Activated CD8-positive, alpha-beta T cell treated with anti-CD3 and anti-CD28 coated beads, Interleukin-2, amount 10 ng/mL, durations not matched to agents 7 days and 5 days (primary cell): ENCODE data around the gene HFE. TPM values are rescaled to one million over a fixed set of nuclear protein-coding genes. Genes with fewer than 3 reads are reported as not detected.
"Not testable (repeated sequence)": the region's sequence is repeated elsewhere in the genome, so short reads cannot be mapped to it uniquely, and the experiment has no call there.

Experiments used
- ATAC-seq: fragments of 150-1000 bp; cut with Tn5 transposase; one replicate; pipeline ENCODE4 v1.10.0; 2021; ENCODE audit warnings: moderate library complexity
- CTCF ChIA-PET: fragments of 350-600 bp; sonication (Branson Sonifier 250); formaldehyde crosslinking; loops from one replicate; lab custom pipeline; 2021; ENCODE audit warnings: antibody characterized with exemption; lab: Charles Lee
- POLR2A ChIA-PET: fragments of 350-600 bp; sonication (Branson Sonifier 250); formaldehyde crosslinking; loops from one replicate; lab custom pipeline; 2021; ENCODE audit warnings: antibody characterized with exemption; lab: Charles Lee
- DNase-seq: peaks from one replicate; pipeline ENCODE4 v3.0.0-alpha.2; 2020
- H3K27ac Mint-ChIP-seq: one replicate; pipeline ENCODE4 v1.8.0; 2021; ENCODE audit warnings: mild to moderate bottlenecking, mixed read lengths
- H3K27me3 Mint-ChIP-seq: one replicate; pipeline ENCODE4 v1.8.0; 2021; ENCODE audit warnings: low read depth, mixed read lengths
- H3K36me3 Mint-ChIP-seq: one replicate; pipeline ENCODE4 v1.8.0; 2021; ENCODE audit warnings: low read depth, mixed read lengths
- H3K4me1 Mint-ChIP-seq: one replicate; pipeline ENCODE4 v1.8.0; 2021; ENCODE audit warnings: low read depth, mixed read lengths
- H3K4me3 Mint-ChIP-seq: one replicate; pipeline ENCODE4 v1.8.0; 2021; ENCODE audit warnings: mild to moderate bottlenecking, mixed read lengths
- H3K9me3 Mint-ChIP-seq: one replicate; pipeline ENCODE4 v1.8.0; 2022; ENCODE audit warnings: mixed read lengths; ENCODE audit not compliant: insufficient read depth
- total RNA-seq, 2 experiments: library from RNA; stranded (reverse); gene quantifications; one replicate each; pipeline ENCODE4 v1.2.3, GENCODE V29; 2021

HFE gene
- total RNA-seq: 1 to 10 TPM; 4.3 TPM

GRCh38 chr6:26087284-26088115 lies at the start of gene HFE:
Gene HFE (plus strand): TSS chr6:26087429. CDS start chr6:26087441, 12 bp downstream.
- peaks cover 10% of the 10 kb centered on the region for H3K36me3 Mint-ChIP-seq
- no peaks in the 10 kb centered on the region for H3K9me3 Mint-ChIP-seq
- peaks cover 1% of the 10 kb centered on the region for H3K27me3 Mint-ChIP-seq
- peak within 1 kb of the TSS; percentile 80 for H3K4me3 Mint-ChIP-seq
- H3K4me1 Mint-ChIP-seq: peaks cover 60% of the 10 kb centered on the region
- H3K27ac Mint-ChIP-seq: peak within 1 kb of the TSS; percentile 70
- DNase-seq: peak; percentile 50
- ChIA-PET POLR2A (interaction anchor here (0.6 to 3.5 kb wide), 18 partner anchors 17 to 129 kb away, joined by 3 to 29 read pairs (median 5); a partner anchor contains a TSS), CTCF (interaction anchor here (0.9 to 20.4 kb wide), 6 partner anchors 9 to 84 kb away, joined by 3 to 741 read pairs (median 8); a partner anchor contains a TSS)
- peak; percentile 48 for ATAC-seq

GRCh38 chr6:26041946-26042345 lies 45.3 kb upstream of the HFE start:
- peaks cover 31% of the 10 kb centered on the region for H3K4me1 Mint-ChIP-seq
- no peak for DNase-seq
- POLR2A ChIA-PET: interaction anchor here (2.5 to 9.6 kb wide), 5 partner anchors 14 to 1827 kb away, joined by 25 to 1951 read pairs (median 213); a partner anchor contains a TSS
- CTCF ChIA-PET: no interaction called here
- no peak overlapping the region for H3K4me3 Mint-ChIP-seq
- H3K36me3 Mint-ChIP-seq: peaks cover 16% of the 10 kb centered on the region
- no peak overlapping the region for H3K27ac Mint-ChIP-seq
- no peaks in the 10 kb centered on the region for H3K9me3 Mint-ChIP-seq
- H3K27me3 Mint-ChIP-seq: no peaks in the 10 kb centered on the region
- ATAC-seq: no peak

- DNase-seq: peak; percentile 85
- POLR2A ChIA-PET: interaction anchor here (0.6 to 9.6 kb wide), 47 partner anchors 14 to 1849 kb away, joined by 3 to 1951 read pairs (median 9); partner anchors contain the start of gene HFE
- Mint-ChIP-seq H3K4me1 (peaks cover 35% of the 10 kb centered on the region), H3K27me3 (no peaks in the 10 kb centered on the region), H3K27ac (peak overlapping the region; percentile 99), H3K4me3 (peak overlapping the region; percentile 88), H3K9me3 (no peaks in the 10 kb centered on the region), H3K36me3 (peaks cover 15% of the 10 kb centered on the region)
- ATAC-seq: peak; percentile 75
- CTCF ChIA-PET: interaction anchor here (0.6 to 4.6 kb wide), 8 partner anchors 10 to 80 kb away, joined by 3 to 57 read pairs (median 5); a partner anchor contains a TSS
These were observed 43.7 kb upstream of the HFE start for GRCh38 chr6:26043384-26044139.

GRCh38 chr6:26044140-26045064 lies 42.8 kb upstream of the HFE start:
- DNase-seq: peak; percentile 67
- Mint-ChIP-seq H3K27ac (peak overlapping the region; percentile 99), H3K36me3 (peaks cover 16% of the 10 kb centered on the region), H3K27me3 (no peaks in the 10 kb centered on the region), H3K4me3 (peak overlapping the region; percentile 88), H3K9me3 (no peaks in the 10 kb centered on the region), H3K4me1 (peaks cover 41% of the 10 kb centered on the region)
- POLR2A ChIA-PET: interaction anchor here (0.7 to 9.6 kb wide), 63 partner anchors 13 to 1849 kb away, joined by 3 to 1951 read pairs (median 9); partner anchors contain the start of gene HFE
- peak; percentile 11 for ATAC-seq
- CTCF ChIA-PET: interaction anchor here (1.0 to 4.6 kb wide), 11 partner anchors 10 to 79 kb away, joined by 3 to 57 read pairs (median 8); a partner anchor contains a TSS

- peak; percentile 55 for ATAC-seq
These were observed 41.9 kb upstream of the HFE start for GRCh38 chr6:26045065-26045927.

GRCh38 chr6:26045928-26046368 lies 41.3 kb upstream of the HFE start:
- ChIA-PET POLR2A (interaction anchor here (0.6 to 9.6 kb wide), 43 partner anchors 11 to 1848 kb away, joined by 3 to 1951 read pairs (median 8); partner anchors contain the start of gene HFE), CTCF (interaction anchor here (1.0 to 4.6 kb wide), 7 partner anchors 9 to 52 kb away, joined by 3 to 57 read pairs (median 10); a partner anchor contains a TSS)
- peak overlapping the region; percentile 88 for H3K4me3 Mint-ChIP-seq
- peak overlapping the region; percentile 99 for H3K27ac Mint-ChIP-seq
- no peaks in the 10 kb centered on the region for H3K27me3 Mint-ChIP-seq
- DNase-seq (peak; percentile 37), ATAC-seq (no peak)
- H3K36me3 Mint-ChIP-seq: peaks cover 16% of the 10 kb centered on the region
- peaks cover 47% of the 10 kb centered on the region for H3K4me1 Mint-ChIP-seq
- no peaks in the 10 kb centered on the region for H3K9me3 Mint-ChIP-seq

More at GRCh38 chr6:26045065-26045927, 41.9 kb upstream of the HFE start:
- peak; percentile 91 for DNase-seq
- Mint-ChIP-seq H3K4me3 (peak overlapping the region; percentile 88), H3K27me3 (no peaks in the 10 kb centered on the region), H3K9me3 (no peaks in the 10 kb centered on the region), H3K36me3 (peaks cover 14% of the 10 kb centered on the region), H3K4me1 (peaks cover 43% of the 10 kb centered on the region), H3K27ac (peak overlapping the region; percentile 99)
- ChIA-PET POLR2A (interaction anchor here (0.6 to 9.6 kb wide), 44 partner anchors 12 to 1848 kb away, joined by 3 to 1951 read pairs (median 8); partner anchors contain the start of gene HFE), CTCF (interaction anchor here (1.0 to 4.6 kb wide), 7 partner anchors 9 to 53 kb away, joined by 3 to 57 read pairs (median 10); a partner anchor contains a TSS)

GRCh38 chr6:26047329-26047728 lies 39.9 kb upstream of the HFE start:
- not testable (repeated sequence) for H3K27me3 Mint-ChIP-seq, H3K9me3 Mint-ChIP-seq, ATAC-seq, DNase-seq
- H3K27ac Mint-ChIP-seq: peak overlapping the region; percentile 69
- peaks cover 21% of the 10 kb centered on the region for H3K36me3 Mint-ChIP-seq
- CTCF ChIA-PET: interaction anchor here (3.0 to 4.6 kb wide), 2 partner anchors 15 to 21 kb away, joined by 26 to 57 read pairs; a partner anchor contains a TSS
- POLR2A ChIA-PET: interaction anchor here (2.5 to 9.6 kb wide), 12 partner anchors 10 to 1822 kb away, joined by 16 to 1951 read pairs (median 116); a partner anchor contains a TSS
- H3K4me3 Mint-ChIP-seq: peak overlapping the region; percentile 22
- H3K4me1 Mint-ChIP-seq: peaks cover 55% of the 10 kb centered on the region

GRCh38 chr6:26048590-26048989 lies 38.6 kb upstream of the HFE start:
- Mint-ChIP-seq H3K27me3 (no peaks in the 10 kb centered on the region), H3K36me3 (peaks cover 16% of the 10 kb centered on the region), H3K27ac (peak overlapping the region; percentile 66), H3K4me1 (peaks cover 48% of the 10 kb centered on the region), H3K9me3 (no peaks in the 10 kb centered on the region), H3K4me3 (no peak overlapping the region)
- POLR2A ChIA-PET: interaction anchor here (1.0 to 9.6 kb wide), 10 partner anchors 9 to 1817 kb away, joined by 3 to 1951 read pairs (median 6); a partner anchor contains a TSS
- CTCF ChIA-PET: interaction anchor here (1.9 kb wide), 1 partner anchor 23 kb away, joined by 11 read pairs; no protein-coding TSS in a partner anchor
- no peak for DNase-seq
- no peak for ATAC-seq

- peaks cover 41% of the 10 kb centered on the region for H3K4me1 Mint-ChIP-seq
- no peak for DNase-seq
These were observed 35.4 kb upstream of the HFE start for GRCh38 chr6:26051665-26052310.

More at GRCh38 chr6:26051665-26052310, 35.4 kb upstream of the HFE start:
- POLR2A ChIA-PET: interaction anchor here (0.6 to 14.7 kb wide), 9 partner anchors 6 to 1815 kb away, joined by 3 to 685 read pairs (median 20); a partner anchor contains a TSS
- CTCF ChIA-PET: interaction anchor here (1.3 to 1.4 kb wide), 2 partner anchors 14 to 26 kb away, joined by 3 to 5 read pairs; no protein-coding TSS in a partner anchor
- Mint-ChIP-seq H3K27me3 (no peaks in the 10 kb centered on the region), H3K27ac (no peak overlapping the region), H3K36me3 (peaks cover 20% of the 10 kb centered on the region), H3K9me3 (no peaks in the 10 kb centered on the region), H3K4me3 (no peak overlapping the region)
- no peak for ATAC-seq
